HG02588 (cell line): ENCODE results near the gene MAP3K13.
A peak's percentile ranks its signal among the peaks of the same experiment; 100 is the strongest.
"Not testable (repeated sequence)": the region's sequence is repeated elsewhere in the genome, so short reads cannot be mapped to it uniquely, and the experiment has no call there.

Experiments used
- ATAC-seq: cut with Tn5 transposase; IDR thresholded peaks from one replicate; pipeline ENCODE4 v1.9.1; 2021; ENCODE audit warnings: mild to moderate bottlenecking, moderate library complexity; ENCODE audit not compliant: unreplicated experiment

Gene MAP3K13

DNA sequence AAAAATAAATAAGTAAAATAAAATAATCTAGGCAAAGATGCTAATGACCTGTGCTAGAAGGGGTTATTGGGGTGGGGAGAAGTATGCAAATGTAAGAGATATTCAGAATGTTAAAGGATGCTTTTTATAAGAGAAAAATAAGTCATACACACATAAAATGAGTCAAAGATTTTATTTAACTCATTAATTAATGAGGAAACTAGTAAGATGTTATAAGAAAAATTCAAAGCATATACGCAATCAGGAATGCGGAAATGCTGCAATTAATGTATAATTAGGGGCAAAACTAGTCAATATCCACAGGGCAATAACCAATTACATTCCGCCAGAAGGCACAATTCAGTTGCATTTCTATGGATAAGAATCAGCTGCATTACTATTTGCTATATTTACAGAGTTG, 30.1 kb downstream of the MAP3K13 start:
- no peak for ATAC-seq

DNA sequence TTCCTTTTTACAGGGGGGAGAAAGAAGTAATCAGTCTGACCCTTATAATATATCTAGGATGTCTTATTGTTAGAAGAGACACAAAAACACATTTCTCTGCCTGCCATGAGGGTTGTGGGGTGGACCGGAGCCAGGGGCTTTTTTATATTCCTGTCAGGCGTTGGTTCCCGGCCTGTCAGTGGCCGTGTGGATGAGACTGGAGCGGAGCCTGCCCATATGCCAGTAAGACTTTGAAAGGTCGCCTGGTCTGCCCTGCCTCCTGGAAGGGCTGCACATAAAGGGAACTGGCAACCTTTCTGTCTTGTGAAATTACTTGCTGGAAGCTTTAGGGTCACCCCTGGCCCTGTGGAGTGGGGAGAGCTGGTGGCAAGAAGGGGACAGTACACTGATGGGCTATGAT, 34.7 kb downstream of the MAP3K13 start:
- ATAC-seq = no peak

DNA sequence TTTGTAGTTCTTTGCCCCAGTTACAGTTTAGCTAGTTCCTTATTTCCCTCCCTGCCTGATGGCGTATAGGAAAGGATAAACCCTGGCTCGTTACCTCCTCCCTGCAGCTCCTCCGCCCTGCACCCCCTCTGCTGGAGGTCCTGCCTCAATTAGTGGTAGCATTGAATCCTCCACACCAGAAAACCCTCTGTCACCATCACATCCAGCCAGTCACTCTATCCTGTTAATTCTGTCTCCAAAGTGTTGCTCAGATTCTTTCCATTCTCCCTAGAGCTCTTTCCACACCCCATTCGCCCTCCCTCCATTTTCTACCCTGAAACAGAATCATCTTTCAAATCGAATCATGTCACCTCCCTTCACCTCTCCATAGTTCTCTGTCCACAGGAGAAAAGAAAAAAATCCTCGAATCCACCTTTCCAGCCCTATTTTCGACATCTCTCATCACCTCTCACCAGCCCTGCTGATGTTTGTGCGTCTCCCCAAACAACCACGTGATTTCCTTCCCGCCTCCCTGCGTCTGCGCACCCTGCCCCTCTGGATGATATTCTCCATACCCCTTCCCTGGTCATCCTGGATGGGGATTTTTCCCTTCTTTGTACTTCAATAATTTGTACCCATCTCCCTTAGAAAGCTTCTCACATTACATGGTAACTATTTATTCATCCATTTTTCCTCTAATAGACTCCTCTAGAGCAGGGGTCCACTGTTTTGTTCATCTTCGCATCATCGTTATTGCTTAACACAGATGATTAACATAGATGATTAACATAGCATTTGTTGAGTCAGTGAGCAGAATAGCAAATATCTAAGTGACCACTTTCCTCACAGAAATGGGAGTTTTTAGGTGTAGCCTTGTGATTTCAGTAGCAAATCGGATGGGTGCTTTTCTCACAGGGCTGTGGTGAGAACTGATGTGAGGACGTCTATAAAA, 37.1 kb downstream of the MAP3K13 start:
- ATAC-seq = no peak

DNA sequence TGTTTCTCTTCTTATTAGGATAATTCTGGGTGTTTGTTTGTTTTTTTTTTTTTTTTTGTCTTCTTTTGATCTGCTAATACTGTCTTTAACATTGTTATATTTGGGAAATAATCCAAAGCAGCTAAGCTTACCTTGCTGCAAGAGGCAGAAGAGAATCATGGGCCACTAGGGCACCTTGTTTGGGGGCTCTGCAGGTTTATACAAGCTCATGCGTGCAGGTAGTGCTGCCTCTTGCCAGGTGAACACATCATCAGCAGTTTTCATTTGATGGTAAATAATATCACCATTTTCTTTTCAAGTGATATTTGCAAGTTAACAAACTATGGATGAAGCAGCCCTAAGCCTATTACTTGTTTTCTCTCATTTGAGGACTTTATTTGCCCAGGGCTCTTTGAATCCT, 37.9 kb downstream of the MAP3K13 start:
- no peak for ATAC-seq

DNA sequence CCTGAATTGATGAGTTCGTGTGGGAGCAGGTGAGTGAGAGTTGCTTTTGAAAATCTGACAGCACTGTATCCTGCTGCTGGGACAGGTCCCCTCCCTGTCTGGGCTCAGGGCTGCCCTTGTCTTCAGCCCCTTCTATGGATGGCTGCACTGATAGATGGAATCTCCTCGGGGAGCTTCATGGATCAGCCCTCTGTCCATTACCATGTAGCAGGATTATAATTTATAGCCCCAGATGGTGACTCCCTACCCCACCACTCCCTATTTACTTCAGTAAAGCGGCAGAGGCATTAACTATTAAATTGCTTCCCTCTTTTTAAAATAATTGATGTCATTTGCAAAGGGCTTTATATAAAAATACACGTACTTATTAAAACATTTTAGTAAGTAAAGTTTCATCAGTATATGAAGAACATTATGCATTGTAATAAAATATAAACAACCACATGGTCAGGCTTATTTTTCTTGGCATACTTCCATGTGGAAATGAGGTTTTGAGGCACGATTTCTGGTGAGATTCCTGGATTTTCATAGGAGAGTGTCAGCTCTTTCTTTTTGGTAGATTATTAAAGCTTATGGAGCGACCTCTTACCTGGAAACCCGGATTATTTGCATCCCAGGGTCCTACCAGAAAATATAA, 38.5 kb downstream of the MAP3K13 start:
- ATAC-seq = no peak

DNA sequence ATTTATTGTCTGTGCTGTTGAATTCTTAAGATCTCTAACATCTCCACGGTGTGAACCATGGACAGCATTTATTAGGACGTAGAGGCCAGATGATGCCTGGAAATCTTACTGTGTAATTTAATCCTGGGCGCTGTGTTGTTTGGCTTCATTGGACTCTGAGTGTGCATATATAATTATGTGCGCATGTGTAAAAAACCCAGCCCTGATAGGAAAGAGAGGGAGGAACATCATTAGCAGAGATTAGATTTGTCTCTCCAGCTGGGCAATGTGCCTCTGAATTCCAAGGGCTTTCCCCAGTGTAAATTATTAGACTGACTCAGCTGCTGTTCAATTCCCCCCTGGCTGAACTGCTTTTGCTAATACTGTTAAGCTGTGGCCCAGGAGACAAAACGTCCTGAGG, 39.6 kb downstream of the MAP3K13 start:
- no peak for ATAC-seq

DNA sequence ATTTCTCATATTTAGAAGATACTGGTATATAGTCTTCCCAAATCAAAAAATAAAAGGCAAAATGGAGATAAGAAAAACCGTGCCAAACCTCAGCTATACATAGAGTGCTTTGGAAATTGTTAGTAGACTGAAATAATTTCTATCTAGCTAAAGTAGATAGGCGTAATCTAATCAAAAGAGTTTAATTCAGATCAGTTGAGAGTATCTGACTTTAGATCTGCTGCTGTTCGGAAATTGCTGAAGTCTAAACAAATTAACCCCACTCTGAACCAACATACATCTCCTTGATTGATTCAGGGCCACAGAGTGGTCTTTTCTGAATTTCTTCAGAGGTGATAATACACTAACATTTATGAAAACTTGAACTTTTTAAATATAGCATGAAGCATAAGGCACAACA, 40.1 kb downstream of the MAP3K13 start:
- ATAC-seq = no peak

DNA sequence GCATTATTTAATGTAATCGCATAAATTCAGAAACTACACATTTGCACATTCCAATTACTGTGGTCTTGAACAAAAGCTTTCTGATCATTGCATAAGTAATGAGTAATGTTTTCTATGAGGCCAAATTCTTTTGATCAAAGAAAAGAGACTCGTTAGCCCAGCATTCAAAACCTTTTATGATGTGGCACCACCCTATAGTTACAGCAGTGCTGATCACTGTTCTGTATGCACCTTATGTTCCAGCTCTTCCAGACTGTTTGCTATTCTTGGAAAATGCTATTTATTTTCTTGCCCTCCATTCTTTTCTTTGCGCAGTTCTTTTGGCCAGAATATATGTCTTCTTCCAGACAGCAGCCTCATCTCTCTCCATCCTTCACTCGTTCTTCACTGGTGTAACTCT, 42.3 kb downstream of the MAP3K13 start:
- no peak for ATAC-seq

DNA sequence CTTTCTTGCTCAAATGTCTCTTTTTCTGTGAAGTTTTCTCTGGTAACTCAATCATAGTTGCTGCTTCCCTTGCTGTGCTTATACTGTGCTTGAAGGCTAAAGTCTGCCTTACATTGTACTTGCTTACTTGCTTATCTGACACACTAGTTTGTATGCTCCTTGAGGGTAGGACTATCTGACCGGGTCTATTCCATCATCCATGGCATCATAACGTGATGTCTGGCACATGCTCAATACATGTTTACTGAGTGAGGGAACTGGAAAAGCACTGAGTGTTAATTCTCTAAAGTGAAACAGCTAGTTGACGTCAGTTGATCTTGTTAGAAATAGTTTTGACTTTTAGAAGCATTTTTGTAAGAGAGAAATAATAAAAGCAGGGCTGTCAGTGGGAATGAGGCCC, 42.7 kb downstream of the MAP3K13 start:
- no peak for ATAC-seq

DNA sequence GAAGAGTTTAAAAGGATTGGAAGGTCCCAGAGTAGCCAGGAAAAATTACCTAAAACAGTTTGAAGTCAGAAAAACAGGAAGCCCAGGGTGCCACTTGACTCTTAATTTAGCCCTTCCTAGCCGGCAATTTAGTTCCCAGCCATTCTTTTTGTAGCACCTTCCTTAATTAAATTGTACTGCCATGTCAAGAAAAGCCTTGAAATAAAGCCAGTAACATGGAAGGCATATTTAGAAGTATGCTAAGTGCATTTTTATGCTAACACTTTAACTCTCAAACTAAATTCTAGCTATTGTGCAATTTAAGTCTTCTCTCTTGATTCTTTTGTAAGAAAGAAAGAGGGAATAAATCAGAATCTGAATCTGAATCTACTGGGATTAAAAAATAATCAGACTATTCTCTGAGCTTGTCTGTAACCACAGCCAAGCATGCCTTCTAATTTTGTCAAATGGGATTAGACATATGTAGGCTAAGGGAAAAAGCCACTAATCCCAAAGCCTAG, 43.2 kb downstream of the MAP3K13 start:
- ATAC-seq = no peak

DNA sequence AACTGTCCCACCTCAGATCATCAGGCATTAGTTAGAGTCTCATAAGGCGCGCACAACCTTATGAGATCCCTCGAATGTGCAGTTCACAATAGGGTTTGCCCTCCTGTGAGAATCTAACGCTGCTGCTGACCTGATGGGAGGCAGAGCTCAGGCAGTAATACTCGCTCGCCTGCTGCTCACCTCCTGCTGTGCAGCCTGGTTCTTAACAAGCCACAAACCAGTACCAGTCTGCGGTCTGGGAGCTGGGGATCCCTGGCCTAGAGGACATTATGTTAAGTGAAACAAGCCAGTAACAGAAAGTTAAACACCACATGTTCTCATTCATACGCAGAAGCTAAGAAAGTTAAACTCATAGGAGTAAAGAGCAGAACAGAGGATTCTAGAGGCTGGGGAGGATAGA, 47.0 kb downstream of the MAP3K13 start:
- ATAC-seq = no peak

DNA sequence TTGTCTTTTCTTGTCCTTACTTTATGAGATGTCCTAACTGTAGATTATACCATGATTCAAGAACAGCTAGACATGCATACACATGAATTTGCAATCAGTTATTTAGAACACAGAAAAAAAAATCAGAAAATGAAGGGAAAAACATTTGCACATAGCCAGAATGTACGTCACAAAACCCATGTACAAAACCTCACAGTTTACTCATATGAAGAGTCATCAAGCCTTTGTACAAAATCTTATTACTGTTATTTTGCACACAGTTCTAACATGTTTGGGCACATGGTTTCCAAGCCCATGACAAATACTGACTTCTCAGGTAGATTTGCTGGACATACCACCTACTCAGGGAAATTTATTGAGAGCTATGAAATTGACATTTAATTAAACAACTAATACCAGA, 48.2 kb downstream of the MAP3K13 start:
- ATAC-seq = no peak

DNA sequence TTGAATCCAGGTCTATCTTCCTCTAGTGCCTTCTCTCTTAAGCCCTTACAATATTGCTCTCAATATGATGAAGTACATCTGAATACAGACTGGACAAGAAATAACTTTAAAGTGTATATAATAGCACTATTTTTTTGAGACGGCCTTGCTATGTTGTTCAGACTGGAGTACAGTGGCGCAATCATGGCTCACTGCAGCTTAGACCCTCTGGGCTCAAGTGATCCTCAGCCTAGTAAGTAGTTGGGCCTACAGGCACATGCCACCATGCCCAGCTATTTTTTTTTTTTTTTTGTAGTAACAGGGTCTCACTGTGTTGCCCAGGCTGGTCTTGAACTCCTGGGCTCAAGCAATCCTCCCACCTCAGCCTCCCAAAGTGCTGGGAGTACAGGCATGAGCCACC, 53.6 kb downstream of the MAP3K13 start:
- ATAC-seq = no peak

DNA sequence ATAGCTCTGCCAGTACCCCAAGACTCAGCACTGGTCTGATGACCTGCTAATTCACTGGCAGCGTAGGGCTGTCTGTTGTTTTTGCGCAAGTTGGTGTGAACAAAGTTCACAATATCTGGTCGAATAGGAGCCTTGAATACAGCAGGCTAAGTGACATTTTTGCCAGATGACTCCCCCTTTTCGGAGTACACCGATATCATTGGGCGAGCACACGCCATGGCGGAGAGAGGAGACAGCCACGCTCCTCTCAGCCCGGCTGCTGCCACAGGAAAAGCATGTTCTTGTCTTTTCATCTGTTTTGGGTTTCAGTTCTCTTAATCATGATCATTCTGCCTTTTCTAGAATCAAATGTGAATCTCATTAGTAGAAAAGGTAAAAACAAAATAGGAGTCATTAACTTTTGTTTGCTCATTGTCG, 55.6 kb downstream of the MAP3K13 start:
- ATAC-seq = not testable (repeated sequence)

DNA sequence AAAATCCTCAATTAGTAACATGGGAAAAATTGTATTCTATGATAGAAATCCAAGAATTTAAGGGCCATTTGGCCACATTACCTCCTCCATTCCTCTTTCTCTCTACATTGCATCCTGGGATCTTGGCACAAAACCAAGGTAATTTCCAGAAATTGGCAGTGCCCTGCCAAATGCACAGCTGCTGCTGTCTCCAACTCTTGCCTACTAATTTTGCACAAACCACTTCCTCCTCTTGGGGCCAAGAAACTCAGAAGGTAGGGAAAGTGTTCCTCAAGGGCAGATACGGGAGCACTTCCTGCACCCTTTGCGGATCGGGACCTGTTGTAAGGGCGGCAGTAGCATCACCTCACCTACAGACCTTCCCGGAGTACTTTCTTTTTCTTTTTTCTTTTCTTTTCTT, 57.8 kb downstream of the MAP3K13 start:
- no peak for ATAC-seq

DNA sequence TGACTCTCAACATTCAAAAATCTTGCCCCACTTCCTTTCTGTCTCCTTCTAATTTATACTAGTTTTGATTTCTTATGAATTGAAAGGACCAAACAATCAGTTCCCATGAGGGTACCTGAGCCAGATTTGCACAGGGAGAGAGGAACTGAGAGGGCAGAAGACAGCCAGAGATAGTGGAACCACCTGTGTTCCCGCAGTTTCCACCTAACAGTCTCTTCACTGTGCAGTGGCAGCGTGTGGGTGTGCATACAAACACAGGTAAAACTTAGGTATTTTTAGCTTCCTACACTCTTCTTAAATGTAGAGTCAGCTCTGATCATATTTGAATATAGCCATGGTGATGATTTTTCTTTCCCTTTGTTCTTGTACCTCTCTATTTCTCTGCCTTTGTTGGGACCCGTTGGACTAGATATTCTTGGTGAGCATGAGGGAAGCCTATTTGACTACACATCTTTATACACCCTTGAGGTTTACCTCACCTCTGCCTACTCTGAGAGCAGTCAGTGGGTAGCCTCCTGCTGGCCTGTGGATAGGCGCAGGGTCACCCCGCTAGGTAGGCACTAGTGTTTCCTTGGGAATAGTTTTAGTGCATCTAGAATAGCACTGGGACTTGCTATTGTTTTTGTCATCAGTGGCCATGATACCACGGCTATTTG, 58.8 kb downstream of the MAP3K13 start:
- ATAC-seq = peak; percentile 84

DNA sequence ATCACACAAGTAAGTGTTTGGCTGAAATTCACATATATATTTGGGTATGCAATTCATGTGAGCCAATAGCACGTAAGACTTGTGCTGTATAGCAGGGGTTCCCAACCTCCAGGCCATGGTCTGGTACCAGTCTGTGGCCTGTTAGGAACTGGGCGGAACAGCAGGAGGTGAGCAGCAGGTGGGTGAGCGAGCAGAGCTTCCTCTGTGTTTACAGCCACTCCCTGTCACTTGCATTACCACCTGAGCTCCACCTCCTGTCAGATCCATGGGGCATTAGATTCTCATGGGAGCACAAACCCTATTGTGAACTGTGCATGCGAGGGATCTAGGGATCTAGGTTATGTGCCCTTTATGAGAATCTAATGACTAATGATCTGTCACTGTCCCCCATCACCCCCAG, 59.7 kb downstream of the MAP3K13 start:
- ATAC-seq = no peak

DNA sequence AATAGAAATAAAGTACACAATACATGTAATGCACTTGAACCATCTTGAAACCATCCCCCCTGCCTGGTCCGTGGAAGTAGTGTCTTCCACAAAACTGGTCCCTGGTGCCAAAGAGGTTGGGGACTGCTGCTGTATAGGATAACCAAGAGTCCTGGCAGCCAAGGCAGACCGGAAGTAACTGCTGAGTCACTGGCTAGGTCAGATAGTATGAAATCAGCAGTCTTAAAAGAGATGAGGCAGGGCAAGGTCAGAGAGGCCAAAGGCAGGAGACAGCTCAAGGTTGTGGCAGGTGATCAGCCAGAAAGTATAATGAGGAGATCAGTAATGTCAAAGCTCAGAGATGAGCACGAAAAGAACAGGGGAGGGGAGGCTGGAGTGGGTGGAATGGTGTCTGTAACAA, 60.2 kb downstream of the MAP3K13 start:
- ATAC-seq = no peak

DNA sequence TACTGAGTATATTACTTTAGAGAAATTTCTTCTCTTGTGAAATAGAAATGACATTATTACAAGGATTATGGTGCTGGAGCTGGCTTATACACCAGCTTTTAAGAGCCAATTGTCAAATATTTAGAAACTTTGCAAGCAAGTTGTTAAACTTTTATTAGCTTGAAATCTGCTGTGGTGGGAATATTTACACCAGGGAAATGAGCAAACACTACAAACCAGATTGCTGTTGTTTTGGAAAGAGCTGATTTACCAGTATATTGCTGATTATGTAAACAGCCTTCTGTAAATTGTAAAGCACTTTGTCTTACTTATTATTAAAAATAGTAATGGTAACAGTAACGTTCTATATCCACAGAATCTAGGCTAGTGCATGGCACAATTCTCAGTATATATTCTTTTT, 61.5 kb downstream of the MAP3K13 start:
- ATAC-seq = no peak

DNA sequence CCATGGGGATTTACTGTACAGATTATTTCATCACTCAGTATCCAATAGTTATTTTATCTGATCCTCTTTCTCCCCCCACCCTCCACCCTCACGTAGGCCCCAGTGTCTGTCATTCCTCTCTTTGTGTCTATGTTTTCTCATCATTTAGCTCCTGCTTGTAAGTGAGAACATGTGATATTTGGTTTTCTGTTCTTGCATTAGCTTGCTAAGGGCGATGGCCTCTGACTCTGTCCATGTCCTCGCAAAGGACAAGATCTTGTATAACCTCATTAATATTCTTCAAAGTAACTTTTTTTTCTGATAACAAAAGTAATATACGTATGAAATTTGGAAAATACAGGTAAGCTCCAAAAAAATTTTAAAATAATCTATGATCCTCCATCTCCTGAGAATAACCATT, 67.4 kb downstream of the MAP3K13 start:
- no peak for ATAC-seq

DNA sequence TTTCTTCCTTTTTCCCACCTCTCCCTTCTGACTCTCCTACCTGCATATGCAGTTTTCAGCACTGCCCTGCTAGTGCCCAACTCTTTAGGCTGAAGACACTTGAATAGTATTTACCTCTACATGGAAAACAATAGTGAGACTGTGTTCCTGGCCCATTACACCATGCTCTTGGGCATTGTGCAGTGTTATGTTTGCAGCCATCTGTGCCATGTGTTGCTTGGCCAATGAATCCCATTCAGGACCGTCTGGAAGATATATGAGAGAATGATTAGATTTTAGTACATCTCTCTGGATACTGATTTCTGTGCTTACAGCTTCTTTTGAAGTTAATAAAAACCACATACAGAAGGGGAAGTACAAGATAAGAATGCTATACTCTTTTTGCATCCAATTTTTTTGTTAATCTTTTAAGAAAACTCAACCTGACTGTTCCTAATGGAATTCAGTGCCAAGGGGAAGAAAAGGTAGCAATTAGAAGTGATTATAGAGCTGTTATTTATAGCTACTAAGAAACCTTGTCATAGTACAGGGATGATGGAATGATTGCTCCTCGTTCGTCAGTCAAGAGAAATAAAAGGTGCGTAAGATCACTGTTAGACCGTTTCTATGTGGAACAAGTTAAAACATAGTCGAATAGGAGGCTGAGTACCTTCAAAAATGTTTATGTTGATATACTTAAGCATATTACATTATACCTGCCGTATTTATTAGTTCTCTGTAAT, 77.0 kb downstream of the MAP3K13 start:
- no peak for ATAC-seq
